Measurements from ENCODE around the gene HPCAL1.

Gene HPCAL1

DNA sequence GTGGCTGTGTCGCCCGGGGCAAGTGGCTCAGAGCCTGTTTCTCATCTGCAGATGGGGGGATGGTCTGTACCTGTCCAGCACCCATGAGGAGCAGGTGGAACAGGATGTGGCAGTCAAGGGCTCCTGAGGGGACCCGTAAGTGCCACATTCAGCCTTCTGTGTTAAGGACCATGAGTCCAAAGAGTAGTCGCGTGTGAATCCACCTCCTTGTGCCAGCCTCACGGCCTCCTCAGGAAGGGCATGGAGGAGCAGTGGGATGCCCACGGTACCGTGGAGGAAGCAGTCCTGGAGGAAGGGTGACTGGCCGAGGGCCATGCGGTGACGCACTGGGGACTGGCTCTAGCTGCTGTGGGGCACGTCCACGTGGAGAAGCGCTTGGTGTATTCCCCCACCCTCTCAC, 84.3 kb downstream of the HPCAL1 start:
- Histone ChIP-seq H2AFZ (ENCODE audit: low read depth, low read length, severe bottlenecking) (no peak overlapping the region), H3K27me3 (ENCODE audit: low read length) (no peaks in the 10 kb centered on the region), H3K27ac (ENCODE audit: low read depth, low read length) (no peak overlapping the region), H3K9me3 (ENCODE audit: insufficient read depth, low read length) (no peaks in the 10 kb centered on the region), H3K36me3 (ENCODE audit: low read length) (no peaks in the 10 kb centered on the region), H3K4me2 (ENCODE audit: low read depth, low read length, poor library complexity, severe bottlenecking) (no peak overlapping the region), H3K9ac (ENCODE audit: low read length) (no peak overlapping the region), H3K79me2 (ENCODE audit: insufficient read depth, low read length) (no peaks in the 10 kb centered on the region), H3K4me3 (ENCODE audit: insufficient read depth, low read length, poor library complexity, severe bottlenecking) (no peak overlapping the region), H4K20me1 (ENCODE audit: low read depth, low read length) (no peaks in the 10 kb centered on the region), H3F3A (ENCODE audit: insufficient read depth) (peaks cover 5% of the 10 kb centered on the region), H3K9me2 (replicated peaks; ENCODE audit: insufficient read depth, low read length) (no peaks in the 10 kb centered on the region)
- no peak for TF ChIP-seq EZH2phosphoT487 (conservative IDR thresholded peaks at IDR 0.05; ENCODE audit: low read length)
- TF ChIP-seq, protein P1, sequence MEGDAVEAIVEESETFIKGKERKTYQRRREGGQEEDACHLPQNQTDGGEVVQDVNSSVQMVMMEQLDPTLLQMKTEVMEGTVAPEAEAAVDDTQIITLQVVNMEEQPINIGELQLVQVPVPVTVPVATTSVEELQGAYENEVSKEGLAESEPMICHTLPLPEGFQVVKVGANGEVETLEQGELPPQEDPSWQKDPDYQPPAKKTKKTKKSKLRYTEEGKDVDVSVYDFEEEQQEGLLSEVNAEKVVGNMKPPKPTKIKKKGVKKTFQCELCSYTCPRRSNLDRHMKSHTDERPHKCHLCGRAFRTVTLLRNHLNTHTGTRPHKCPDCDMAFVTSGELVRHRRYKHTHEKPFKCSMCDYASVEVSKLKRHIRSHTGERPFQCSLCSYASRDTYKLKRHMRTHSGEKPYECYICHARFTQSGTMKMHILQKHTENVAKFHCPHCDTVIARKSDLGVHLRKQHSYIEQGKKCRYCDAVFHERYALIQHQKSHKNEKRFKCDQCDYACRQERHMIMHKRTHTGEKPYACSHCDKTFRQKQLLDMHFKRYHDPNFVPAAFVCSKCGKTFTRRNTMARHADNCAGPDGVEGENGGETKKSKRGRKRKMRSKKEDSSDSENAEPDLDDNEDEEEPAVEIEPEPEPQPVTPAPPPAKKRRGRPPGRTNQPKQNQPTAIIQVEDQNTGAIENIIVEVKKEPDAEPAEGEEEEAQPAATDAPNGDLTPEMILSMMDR (IDR thresholded peaks at IDR 0.05; ENCODE audit: insufficient read depth, low read length, poor library complexity, severe bottlenecking), result no peak

DNA sequence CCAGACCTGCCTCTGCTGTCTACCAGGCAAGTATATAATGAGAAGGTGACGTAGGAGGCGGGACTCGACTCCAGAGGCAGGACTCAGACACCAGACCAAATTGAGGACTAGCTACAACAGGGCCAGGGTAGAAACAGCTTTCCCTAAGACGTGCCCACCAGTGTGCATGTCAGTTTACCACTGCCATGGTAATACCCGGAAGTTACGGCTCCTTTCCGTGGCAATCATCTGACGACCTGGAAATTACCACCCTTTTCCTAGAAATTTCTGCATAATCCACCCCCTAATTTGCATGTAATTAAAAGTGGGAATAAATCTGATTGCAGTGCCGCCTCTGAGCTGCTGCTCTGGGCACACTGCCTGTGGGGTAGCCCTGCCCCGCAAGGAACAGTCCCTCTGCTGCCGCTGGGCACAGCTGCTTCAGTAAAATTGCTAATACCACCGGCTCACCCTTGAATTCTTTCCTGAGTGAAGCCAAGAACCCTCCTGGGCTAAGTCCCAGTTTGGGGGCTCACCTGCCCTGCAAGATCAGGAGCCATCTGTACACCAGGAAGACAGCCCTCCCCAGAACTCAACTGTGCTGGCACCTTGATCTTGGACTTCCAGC, 86.4 kb downstream of the HPCAL1 start:
- Histone ChIP-seq H3K27ac (ENCODE audit: low read depth, low read length) (no peak overlapping the region), H3K9me3 (ENCODE audit: insufficient read depth, low read length) (no peaks in the 10 kb centered on the region), H3K27me3 (ENCODE audit: low read length) (no peaks in the 10 kb centered on the region), H4K20me1 (ENCODE audit: low read depth, low read length) (no peaks in the 10 kb centered on the region), H3F3A (ENCODE audit: insufficient read depth) (no peaks in the 10 kb centered on the region), H3K9ac (ENCODE audit: low read length) (no peak overlapping the region), H2AFZ (ENCODE audit: low read depth, low read length, severe bottlenecking) (no peak overlapping the region), H3K36me3 (ENCODE audit: low read length) (no peaks in the 10 kb centered on the region), H3K79me2 (ENCODE audit: insufficient read depth, low read length) (no peaks in the 10 kb centered on the region), H3K4me2 (ENCODE audit: low read depth, low read length, poor library complexity, severe bottlenecking) (no peak overlapping the region), H3K9me2 (replicated peaks; ENCODE audit: insufficient read depth, low read length) (no peaks in the 10 kb centered on the region), H3K4me3 (ENCODE audit: insufficient read depth, low read length, poor library complexity, severe bottlenecking) (no peak overlapping the region)
- TF ChIP-seq, protein P1 (IDR thresholded peaks at IDR 0.05; ENCODE audit: insufficient read depth, low read length, poor library complexity, severe bottlenecking), result no peak
- no peak for TF ChIP-seq EZH2phosphoT487 (conservative IDR thresholded peaks at IDR 0.05; ENCODE audit: low read length)

DNA sequence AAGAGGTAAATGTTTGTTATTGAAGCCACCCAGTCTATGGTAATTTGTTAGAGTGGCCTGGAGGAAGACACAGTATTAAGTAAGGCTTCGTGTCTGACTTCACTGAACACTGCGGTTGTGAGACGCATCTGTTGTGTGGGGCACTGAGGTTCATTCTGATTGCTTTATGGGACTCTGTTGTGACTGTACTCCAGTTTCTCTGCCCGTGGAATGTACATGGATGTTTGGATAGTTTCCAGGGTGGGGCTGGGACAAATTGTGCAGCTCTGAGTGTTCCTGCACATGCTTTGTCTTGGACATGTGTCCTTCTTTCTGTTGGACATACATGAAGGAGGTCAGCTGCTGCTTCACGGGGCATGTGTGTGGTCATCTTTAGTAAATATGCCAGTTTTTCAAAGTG, 86.9 kb downstream of the HPCAL1 start:
- H3K27me3 ChIP-seq (ENCODE audit: low read length), result no peaks in the 10 kb centered on the region
- no peak overlapping the region for H3K4me2 ChIP-seq (ENCODE audit: low read depth, low read length, poor library complexity, severe bottlenecking)
- no peaks in the 10 kb centered on the region for H3K79me2 ChIP-seq (ENCODE audit: insufficient read depth, low read length)
- H3K9me2 ChIP-seq (replicated peaks; ENCODE audit: insufficient read depth, low read length), result no peaks in the 10 kb centered on the region
- no peak overlapping the region for H3K27ac ChIP-seq (ENCODE audit: low read depth, low read length)
- no peaks in the 10 kb centered on the region for H4K20me1 ChIP-seq (ENCODE audit: low read depth, low read length)
- no peak overlapping the region for H3K4me3 ChIP-seq (ENCODE audit: insufficient read depth, low read length, poor library complexity, severe bottlenecking)
- no peak overlapping the region for H3K9ac ChIP-seq (ENCODE audit: low read length)
- no peaks in the 10 kb centered on the region for H3K9me3 ChIP-seq (ENCODE audit: insufficient read depth, low read length)
- H3F3A ChIP-seq (ENCODE audit: insufficient read depth), result no peaks in the 10 kb centered on the region
- H3K36me3 ChIP-seq (ENCODE audit: low read length), result no peaks in the 10 kb centered on the region
- no peak overlapping the region for H2AFZ ChIP-seq (ENCODE audit: low read depth, low read length, severe bottlenecking)
- TF ChIP-seq, protein P1 (IDR thresholded peaks at IDR 0.05; ENCODE audit: insufficient read depth, low read length, poor library complexity, severe bottlenecking), result no peak
- no peak for TF ChIP-seq EZH2phosphoT487 (conservative IDR thresholded peaks at IDR 0.05; ENCODE audit: low read length)

Data from SU-DHL-6 (cell line).